Measurements from ENCODE around the gene MSN.
A peak's percentile ranks its signal among the peaks of the same experiment; 100 is the strongest.

MSN gene

DNA sequence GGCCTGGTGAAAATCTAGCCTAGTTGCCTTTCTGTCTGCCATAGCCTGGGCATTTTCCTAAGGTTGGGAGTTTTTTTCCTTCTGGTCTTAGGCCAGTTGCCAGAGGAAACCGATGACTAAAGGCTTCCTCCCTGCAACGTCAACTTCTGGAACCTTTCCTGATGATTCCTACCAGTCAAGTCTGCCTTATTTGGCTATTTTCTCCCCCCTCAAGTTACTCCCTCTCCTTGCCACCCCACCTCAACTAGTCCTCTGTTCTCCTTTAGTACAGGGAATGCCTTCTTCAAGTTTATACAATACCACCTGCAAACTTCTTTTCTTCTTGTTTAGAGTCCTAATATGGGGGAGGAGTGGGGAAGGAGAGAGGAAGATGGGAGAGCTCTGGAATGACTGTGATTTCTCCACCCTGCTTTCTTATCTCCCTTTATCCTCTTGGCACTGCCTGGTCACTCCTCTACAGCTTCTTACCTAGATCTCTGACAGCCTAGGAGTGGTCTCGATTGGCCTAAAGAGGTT lies 10.6 kb downstream of the MSN start:
- TF ChIP-seq, protein P1, sequence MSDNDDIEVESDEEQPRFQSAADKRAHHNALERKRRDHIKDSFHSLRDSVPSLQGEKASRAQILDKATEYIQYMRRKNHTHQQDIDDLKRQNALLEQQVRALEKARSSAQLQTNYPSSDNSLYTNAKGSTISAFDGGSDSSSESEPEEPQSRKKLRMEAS (IDR thresholded peaks at IDR 0.05), result no peak
- TF ChIP-seq EP300 (IDR thresholded peaks at IDR 0.05; ENCODE audit: borderline replicate concordance), result no peak
- TF ChIP-seq TAF1 (IDR thresholded peaks at IDR 0.05; ENCODE audit: low read depth), result no peak
- TF ChIP-seq, protein P2, sequence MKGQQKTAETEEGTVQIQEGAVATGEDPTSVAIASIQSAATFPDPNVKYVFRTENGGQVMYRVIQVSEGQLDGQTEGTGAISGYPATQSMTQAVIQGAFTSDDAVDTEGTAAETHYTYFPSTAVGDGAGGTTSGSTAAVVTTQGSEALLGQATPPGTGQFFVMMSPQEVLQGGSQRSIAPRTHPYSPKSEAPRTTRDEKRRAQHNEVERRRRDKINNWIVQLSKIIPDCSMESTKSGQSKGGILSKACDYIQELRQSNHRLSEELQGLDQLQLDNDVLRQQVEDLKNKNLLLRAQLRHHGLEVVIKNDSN (IDR thresholded peaks at IDR 0.05), result no peak
- TF ChIP-seq NFIC (IDR thresholded peaks at IDR 0.05), result 0 out of 2 replicates have a peak, but pooled peaks have one; percentile 36

DNA sequence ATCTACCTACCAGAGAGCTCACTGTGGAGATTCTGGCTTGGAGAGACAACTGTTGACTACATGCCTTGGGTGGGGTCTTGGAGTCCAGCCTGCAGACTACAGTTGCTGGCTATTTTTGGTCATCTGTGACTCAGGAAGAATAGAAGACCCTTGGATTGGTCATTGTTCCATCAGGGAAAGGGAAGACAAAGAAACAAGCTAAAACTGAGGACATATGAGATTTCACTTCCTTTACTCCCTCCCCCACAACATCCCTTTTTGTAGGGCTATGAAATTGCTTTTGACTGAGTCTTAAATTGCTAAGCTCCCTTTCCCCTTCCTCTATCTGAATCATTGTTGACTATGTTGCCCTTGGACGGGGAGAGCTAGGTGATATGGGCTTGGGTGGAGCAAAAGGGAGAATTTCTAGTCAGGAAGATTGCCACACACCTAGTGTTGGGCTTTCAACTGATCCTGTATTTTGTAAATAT lies 11.7 kb downstream of the MSN start:
- TF ChIP-seq TAF1 (IDR thresholded peaks at IDR 0.05; ENCODE audit: low read depth) (no peak), NFIC (IDR thresholded peaks at IDR 0.05) (no peak), EGR1 (IDR thresholded peaks at IDR 0.05) (no peak), EP300 (IDR thresholded peaks at IDR 0.05; ENCODE audit: borderline replicate concordance) (no peak), CREB1 (IDR thresholded peaks at IDR 0.05; ENCODE audit: low read depth) (no peak), YY1 (IDR thresholded peaks at IDR 0.05; ENCODE audit: low read depth) (no peak), RAD21 (IDR thresholded peaks at IDR 0.05; ENCODE audit: low read depth) (no peak), TEAD4 (IDR thresholded peaks at IDR 0.05) (no peak), CEBPB (IDR thresholded peaks at IDR 0.05) (no peak), ZBTB7A (IDR thresholded peaks at IDR 0.05; ENCODE audit: low read depth) (no peak), FOXM1 (IDR thresholded peaks at IDR 0.05; ENCODE audit: borderline replicate concordance, low read depth) (no peak), TCF12 (IDR thresholded peaks at IDR 0.05; ENCODE audit: low read depth) (no peak)
- TF ChIP-seq, protein P2 (IDR thresholded peaks at IDR 0.05), result no peak
- TF ChIP-seq, protein P3, sequence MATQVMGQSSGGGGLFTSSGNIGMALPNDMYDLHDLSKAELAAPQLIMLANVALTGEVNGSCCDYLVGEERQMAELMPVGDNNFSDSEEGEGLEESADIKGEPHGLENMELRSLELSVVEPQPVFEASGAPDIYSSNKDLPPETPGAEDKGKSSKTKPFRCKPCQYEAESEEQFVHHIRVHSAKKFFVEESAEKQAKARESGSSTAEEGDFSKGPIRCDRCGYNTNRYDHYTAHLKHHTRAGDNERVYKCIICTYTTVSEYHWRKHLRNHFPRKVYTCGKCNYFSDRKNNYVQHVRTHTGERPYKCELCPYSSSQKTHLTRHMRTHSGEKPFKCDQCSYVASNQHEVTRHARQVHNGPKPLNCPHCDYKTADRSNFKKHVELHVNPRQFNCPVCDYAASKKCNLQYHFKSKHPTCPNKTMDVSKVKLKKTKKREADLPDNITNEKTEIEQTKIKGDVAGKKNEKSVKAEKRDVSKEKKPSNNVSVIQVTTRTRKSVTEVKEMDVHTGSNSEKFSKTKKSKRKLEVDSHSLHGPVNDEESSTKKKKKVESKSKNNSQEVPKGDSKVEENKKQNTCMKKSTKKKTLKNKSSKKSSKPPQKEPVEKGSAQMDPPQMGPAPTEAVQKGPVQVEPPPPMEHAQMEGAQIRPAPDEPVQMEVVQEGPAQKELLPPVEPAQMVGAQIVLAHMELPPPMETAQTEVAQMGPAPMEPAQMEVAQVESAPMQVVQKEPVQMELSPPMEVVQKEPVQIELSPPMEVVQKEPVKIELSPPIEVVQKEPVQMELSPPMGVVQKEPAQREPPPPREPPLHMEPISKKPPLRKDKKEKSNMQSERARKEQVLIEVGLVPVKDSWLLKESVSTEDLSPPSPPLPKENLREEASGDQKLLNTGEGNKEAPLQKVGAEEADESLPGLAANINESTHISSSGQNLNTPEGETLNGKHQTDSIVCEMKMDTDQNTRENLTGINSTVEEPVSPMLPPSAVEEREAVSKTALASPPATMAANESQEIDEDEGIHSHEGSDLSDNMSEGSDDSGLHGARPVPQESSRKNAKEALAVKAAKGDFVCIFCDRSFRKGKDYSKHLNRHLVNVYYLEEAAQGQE (IDR thresholded peaks at IDR 0.05; ENCODE audit: low read depth), result no peak
- TF ChIP-seq, protein P1 (IDR thresholded peaks at IDR 0.05), result no peak

DNA sequence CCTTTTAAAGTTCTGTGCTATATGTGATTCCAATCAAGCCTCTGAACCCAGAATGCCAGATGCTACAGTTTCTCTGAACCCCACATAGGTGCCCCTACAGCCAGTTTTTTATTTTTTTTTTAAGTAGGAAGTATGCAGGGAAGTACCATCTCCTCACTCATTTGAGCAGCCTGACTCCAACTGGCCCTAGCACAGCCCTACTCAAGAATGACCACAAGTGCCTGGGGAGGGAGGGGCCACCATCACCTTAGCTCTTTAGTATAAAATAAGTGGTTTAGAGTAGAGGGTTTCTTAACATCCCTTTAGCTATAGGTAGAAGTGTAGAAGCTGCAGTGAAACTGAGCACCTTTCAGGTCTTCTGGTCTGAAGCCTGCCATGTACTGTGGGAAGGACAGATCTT lies 14.4 kb downstream of the MSN start:
- TF ChIP-seq YY1 (IDR thresholded peaks at IDR 0.05; ENCODE audit: low read depth) (no peak), CREB1 (IDR thresholded peaks at IDR 0.05; ENCODE audit: low read depth) (no peak), EP300 (IDR thresholded peaks at IDR 0.05; ENCODE audit: borderline replicate concordance) (no peak), ZBTB7A (IDR thresholded peaks at IDR 0.05; ENCODE audit: low read depth) (no peak)
- TF ChIP-seq, protein P1 (IDR thresholded peaks at IDR 0.05), result no peak
- TF ChIP-seq, protein P3 (IDR thresholded peaks at IDR 0.05; ENCODE audit: low read depth), result no peak
- TF ChIP-seq, protein P2 (IDR thresholded peaks at IDR 0.05), result no peak

DNA sequence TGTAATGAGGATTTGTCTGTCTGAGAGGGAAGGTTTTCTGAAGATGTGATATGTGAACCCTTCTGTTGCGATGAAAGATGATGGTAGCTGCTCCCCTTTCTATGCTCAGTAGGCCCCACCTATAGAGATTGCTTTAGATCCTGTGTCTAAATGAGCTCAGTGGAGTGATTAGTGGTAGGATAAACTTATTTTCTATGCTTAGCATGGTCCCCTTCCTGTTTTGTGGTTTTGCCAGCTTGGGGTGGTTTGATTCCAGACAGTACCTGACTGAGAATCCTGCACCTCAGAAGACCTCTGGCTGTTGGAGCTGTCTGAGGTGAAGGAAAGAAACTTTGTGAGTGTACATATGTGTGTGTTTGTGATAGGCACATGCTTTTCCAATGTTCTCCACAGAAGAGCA lies 17.7 kb downstream of the MSN start:
- TF ChIP-seq ZBTB7A (IDR thresholded peaks at IDR 0.05; ENCODE audit: low read depth), result no peak
- TF ChIP-seq TCF12 (IDR thresholded peaks at IDR 0.05; ENCODE audit: low read depth), result no peak
- TF ChIP-seq, protein P2 (IDR thresholded peaks at IDR 0.05), result no peak
- no peak for TF ChIP-seq NFIC (IDR thresholded peaks at IDR 0.05)
- TF ChIP-seq YY1 (IDR thresholded peaks at IDR 0.05; ENCODE audit: low read depth), result no peak
- no peak for TF ChIP-seq EGR1 (IDR thresholded peaks at IDR 0.05)
- TF ChIP-seq TEAD4 (IDR thresholded peaks at IDR 0.05), result no peak
- TF ChIP-seq CREB1 (IDR thresholded peaks at IDR 0.05; ENCODE audit: low read depth), result no peak
- no peak for TF ChIP-seq CEBPB (IDR thresholded peaks at IDR 0.05)
- no peak for TF ChIP-seq FOXM1 (IDR thresholded peaks at IDR 0.05; ENCODE audit: borderline replicate concordance, low read depth)
- no peak for TF ChIP-seq TAF1 (IDR thresholded peaks at IDR 0.05; ENCODE audit: low read depth)
- TF ChIP-seq RAD21 (IDR thresholded peaks at IDR 0.05; ENCODE audit: low read depth), result no peak
- TF ChIP-seq, protein P1 (IDR thresholded peaks at IDR 0.05), result no peak
- TF ChIP-seq, protein P3 (IDR thresholded peaks at IDR 0.05; ENCODE audit: low read depth), result no peak
